Measurements from ENCODE around the gene FAM78B.

Gene FAM78B

GRCh38 chr1:166164995-166165660 lies 1.7 kb downstream of the FAM78B start:
- DNase-seq (ENCODE audit: extremely low read depth in 1 of 2, low read depth in 1 of 2) = no peak

GRCh38 chr1:166164646-166164994 lies 2.2 kb downstream of the FAM78B start:
- DNase-seq (ENCODE audit: extremely low read depth in 1 of 2, low read depth in 1 of 2) = no peak

GRCh38 chr1:166159656-166160055 lies 7.1 kb downstream of the FAM78B start:
- no peak for DNase-seq (ENCODE audit: extremely low read depth in 1 of 2, low read depth in 1 of 2)

DNA sequence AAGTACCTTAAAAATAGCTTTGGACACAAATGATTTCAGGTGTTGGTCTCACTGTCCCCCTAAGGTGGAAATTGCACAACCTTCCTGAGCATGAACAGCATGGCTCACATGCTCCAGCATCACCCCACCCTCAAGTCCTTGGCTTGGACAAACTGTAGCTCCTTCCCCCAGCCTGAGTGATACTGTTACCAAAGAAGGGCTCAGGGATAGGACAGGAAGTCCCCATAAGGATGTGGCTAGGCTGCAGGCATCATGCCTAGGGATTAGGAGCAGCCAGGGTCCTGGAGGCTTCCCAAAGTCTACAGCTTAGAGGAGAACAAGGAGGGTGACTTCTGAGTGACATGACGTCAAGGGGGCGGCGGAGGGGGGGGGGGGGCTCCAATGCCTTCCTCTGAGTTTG lies 10.1 kb downstream of the FAM78B start:
- no peak for DNase-seq (ENCODE audit: extremely low read depth in 1 of 2, low read depth in 1 of 2)

- DNase-seq (ENCODE audit: extremely low read depth in 1 of 2, low read depth in 1 of 2) = no peak
These were observed 11.7 kb downstream of the FAM78B start for GRCh38 chr1:166155108-166155507.

- DNase-seq (ENCODE audit: extremely low read depth in 1 of 2, low read depth in 1 of 2) = no peak
These were observed 13.1 kb downstream of the FAM78B start for GRCh38 chr1:166153525-166154314.

DNA sequence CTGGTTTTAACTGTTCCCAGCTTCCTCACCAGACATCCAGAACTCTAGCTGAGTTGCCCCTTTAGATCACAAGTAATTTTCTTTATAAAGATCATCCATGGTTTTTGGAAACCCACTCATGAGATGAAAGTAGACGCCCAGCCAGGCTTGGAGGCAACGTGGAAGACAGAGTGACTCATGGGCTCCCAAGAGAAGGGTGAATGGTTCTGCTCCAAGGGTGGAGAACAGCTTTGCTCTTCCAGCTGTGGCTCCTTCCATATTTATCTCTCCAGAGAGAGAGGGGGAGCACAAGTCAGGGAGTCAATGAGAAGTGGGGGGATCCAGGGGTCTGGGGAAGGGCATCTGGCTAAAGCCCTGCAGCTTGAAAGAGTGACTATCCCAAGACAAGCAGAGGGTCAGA lies 13.8 kb downstream of the FAM78B start:
- no peak for DNase-seq (ENCODE audit: extremely low read depth in 1 of 2, low read depth in 1 of 2)

DNA sequence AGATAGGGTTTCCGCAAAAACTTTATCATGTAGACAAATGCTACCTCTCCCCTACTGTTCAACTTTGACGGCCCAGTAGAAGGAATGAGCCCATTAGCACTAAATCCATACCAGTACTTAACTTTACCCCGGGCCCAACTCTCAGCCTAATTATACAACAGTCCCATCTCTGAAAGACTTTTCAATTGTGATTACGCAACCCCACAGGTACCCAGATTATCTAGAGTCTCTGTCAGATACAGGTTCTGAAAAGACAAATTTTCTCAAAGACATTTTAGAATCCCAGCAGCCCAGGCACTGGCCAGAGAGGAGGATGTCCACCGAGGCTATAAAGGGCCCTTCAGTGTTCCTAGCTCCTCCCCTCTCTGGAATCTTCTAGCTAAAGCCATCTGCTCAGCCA lies 15.0 kb downstream of the FAM78B start:
- DNase-seq (ENCODE audit: extremely low read depth in 1 of 2, low read depth in 1 of 2) = no peak

DNA sequence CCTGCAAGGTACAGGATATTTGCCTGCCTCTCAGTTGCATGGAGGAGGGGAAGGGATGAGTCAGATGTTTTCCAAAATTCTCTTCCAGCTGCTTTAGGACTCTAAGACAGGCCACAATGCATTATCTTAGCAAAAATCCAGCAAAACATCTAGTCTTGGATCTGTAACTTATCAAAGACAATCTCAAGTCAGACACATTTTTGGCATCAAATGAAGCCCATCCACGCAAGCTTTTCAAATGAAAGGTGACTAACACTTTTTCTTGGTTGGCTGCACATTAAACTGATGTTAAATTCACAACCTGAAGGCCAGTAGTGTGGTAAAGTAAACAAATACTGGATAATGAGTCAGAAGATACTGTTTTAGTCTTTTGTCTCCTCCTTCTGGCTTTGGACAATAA lies 21.3 kb downstream of the FAM78B start:
- no peak for DNase-seq (ENCODE audit: extremely low read depth in 1 of 2, low read depth in 1 of 2)

DNA sequence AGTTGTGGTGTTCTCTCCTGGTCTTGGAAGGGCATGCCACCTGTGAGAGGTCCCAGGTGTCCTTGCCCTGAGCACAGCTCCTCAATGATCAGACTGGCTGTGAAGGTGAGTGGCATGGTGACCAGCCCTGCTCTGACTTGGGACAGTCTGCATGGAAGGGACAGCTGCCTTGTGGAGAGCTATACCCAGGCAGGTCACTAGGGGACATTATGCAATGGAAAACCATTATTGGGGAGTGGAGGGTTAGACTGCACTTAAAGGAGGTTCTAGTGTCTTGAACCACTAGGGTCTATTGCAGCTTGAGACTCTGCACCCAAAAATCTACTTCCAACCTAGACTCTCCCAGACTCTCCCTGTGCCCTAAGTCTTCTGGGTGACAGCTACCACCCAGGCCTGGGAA lies 24.8 kb downstream of the FAM78B start:
- no peak for DNase-seq (ENCODE audit: extremely low read depth in 1 of 2, low read depth in 1 of 2)

DNA sequence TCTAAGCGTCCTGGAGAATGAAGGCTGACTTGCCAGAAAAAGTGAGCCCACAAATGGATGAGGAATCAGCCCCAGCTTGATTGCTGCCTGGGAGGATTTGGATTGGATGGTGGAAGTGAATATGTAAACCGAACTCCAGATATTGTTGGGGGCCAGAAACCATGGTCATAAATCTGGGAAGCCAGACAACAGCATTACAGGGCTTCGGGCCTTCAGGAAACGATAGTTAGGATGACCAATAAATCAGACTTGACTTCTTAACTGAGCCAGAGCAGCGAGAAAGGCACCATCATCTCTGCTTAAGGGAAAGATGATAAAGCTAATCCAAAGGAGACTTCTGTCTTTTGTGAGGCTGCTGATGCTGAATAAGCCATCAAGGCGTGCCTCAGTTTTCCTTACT lies 26.6 kb downstream of the FAM78B start:
- no peak for DNase-seq (ENCODE audit: extremely low read depth in 1 of 2, low read depth in 1 of 2)

- no peak for DNase-seq (ENCODE audit: extremely low read depth in 1 of 2, low read depth in 1 of 2)
These were observed 27.1 kb downstream of the FAM78B start for GRCh38 chr1:166139735-166140134.

GRCh38 chr1:166136699-166137401 lies 30.0 kb downstream of the FAM78B start:
- no peak for DNase-seq (ENCODE audit: extremely low read depth in 1 of 2, low read depth in 1 of 2)

- no peak for DNase-seq (ENCODE audit: extremely low read depth in 1 of 2, low read depth in 1 of 2)
These were observed 30.6 kb downstream of the FAM78B start for GRCh38 chr1:166136222-166136621.

DNA sequence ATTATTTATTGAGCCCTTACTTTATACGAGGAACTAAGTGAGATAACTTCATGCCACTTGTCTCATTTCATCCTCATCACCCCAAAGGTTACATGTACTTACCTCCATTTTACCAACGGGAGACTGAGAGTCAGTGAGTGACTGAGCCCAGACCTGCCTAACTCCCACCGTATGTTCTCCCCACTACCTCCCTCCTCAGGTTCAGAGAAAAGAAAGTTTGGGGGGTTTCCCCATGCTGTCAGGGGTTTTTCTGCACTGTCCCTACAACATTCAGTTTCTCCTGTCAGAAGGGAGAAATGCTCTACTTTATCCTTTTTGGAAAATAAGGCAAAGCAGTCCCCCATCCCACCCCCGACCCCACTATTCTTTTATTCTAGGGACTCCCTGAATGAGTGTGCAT lies 32.9 kb downstream of the FAM78B start:
- no peak for DNase-seq (ENCODE audit: extremely low read depth in 1 of 2, low read depth in 1 of 2)

DNA sequence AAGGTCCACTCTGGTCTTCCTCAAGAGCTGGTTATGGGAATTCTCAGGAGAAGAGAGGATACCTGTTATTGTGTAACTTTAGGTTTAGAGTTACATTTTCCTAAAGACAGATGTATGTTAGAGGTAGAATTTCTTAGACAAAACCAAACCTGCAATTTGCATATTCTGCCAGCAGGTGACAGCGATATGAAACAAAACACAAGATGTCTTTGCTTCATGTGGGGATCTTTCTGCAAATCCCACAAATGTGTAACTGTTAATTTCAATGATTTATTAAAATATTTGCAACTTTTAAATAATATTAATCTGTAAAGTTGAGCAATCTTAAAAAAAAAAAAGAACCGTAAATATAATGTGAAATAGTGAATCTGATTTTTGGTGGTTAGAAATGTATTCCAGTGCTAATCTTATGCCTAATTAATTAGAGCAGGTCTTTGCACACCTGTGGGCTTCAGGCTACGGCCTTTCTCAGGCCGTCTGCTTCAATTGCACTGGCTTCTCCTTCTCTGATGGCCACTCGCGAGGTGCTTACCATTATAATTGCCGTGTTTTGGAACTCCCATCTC lies 33.4 kb downstream of the FAM78B start:
- no peak for DNase-seq (ENCODE audit: extremely low read depth in 1 of 2, low read depth in 1 of 2)

- no peak for DNase-seq (ENCODE audit: extremely low read depth in 1 of 2, low read depth in 1 of 2)
These were observed 34.3 kb downstream of the FAM78B start for GRCh38 chr1:166132496-166132895.

- DNase-seq (ENCODE audit: extremely low read depth in 1 of 2, low read depth in 1 of 2) = no peak
These were observed 37.8 kb downstream of the FAM78B start for GRCh38 chr1:166129006-166129405.

GRCh38 chr1:166128195-166128594 lies 38.6 kb downstream of the FAM78B start:
- no peak for DNase-seq (ENCODE audit: extremely low read depth in 1 of 2, low read depth in 1 of 2)

DNA sequence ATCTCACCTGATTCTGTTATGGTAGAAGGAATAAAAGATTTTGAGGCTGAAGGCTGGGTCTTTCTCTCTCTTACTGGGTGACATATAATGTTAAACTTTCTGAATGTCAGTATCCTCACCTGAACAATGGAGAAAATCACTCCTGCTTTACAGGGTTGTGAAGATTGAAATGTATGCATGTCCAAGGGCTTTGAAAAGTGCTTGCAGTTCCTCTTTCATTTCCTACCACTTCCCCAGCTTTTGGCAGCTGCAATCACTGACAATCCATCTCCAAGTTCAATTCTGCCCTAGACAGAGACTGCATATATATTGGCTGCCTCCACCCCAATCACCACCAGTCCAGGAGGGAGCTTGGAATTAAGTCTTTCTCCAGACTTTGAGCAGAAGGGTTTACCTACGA lies 39.8 kb downstream of the FAM78B start:
- DNase-seq (ENCODE audit: extremely low read depth in 1 of 2, low read depth in 1 of 2) = no peak

- no peak for DNase-seq (ENCODE audit: extremely low read depth in 1 of 2, low read depth in 1 of 2)
These were observed 43.8 kb downstream of the FAM78B start for GRCh38 chr1:166122873-166123466.
